IPS-20b (cell line): Measurements from ENCODE around the gene FHOD3.

ENCODE experiments used
- H3K27ac ChIP-seq: one replicate; pipeline ENCODE4 v1.5.1; 2013; ENCODE audit warnings: low read length
- H3K27me3 ChIP-seq: 2 replicates; pipeline ENCODE4 v1.6.1; 2013; ENCODE audit warnings: mild to moderate bottlenecking, low read length, inconsistent platforms; ENCODE audit not compliant: insufficient read depth
- H3K36me3 ChIP-seq: 2 replicates; pipeline ENCODE4 v1.6.1; 2013; ENCODE audit warnings: low read depth, mild to moderate bottlenecking, inconsistent platforms, low read length, moderate library complexity; ENCODE audit not compliant: insufficient read depth
- H3K4me1 ChIP-seq: 2 replicates; pipeline ENCODE4 v1.6.1; 2013; ENCODE audit warnings: mild to moderate bottlenecking, control low read depth, inconsistent platforms, low read length, moderate library complexity; ENCODE audit not compliant: insufficient read depth
- H3K4me3 ChIP-seq: 2 replicates; pipeline ENCODE4 v1.5.1; 2013; ENCODE audit warnings: mild to moderate bottlenecking, low read length, inconsistent platforms
- H3K9ac ChIP-seq: 2 replicates; pipeline ENCODE4 v1.6.1; 2013; ENCODE audit warnings: low read depth, mild to moderate bottlenecking, inconsistent platforms, low read length, moderate library complexity
- H3K9me3 ChIP-seq: 2 replicates; pipeline ENCODE4 v1.6.1; 2013; ENCODE audit warnings: mild to moderate bottlenecking, low read depth, low read length, inconsistent platforms; ENCODE audit not compliant: insufficient read depth

FHOD3 gene

DNA sequence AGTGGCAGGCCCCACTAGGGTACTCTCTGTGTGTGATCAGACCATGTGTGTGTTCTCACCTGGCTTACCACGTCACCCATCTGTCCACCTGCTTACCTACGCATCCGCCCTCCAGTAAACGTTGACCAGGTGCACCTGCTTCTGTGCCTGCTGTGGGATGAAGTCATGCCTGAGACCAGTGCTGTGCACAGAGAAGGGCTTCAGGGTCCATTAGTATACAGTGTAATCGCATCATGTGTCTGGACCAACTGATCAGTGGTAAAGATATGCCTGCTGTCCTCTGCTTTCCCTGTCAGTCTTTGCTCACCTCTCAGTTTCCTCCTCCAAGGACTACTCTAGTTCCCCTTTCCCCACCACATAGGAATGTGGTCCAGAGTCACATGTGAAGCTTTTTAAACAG lies 109.3 kb downstream of the FHOD3 start:
- Histone ChIP-seq H3K4me3 (no peak overlapping the region), H3K36me3 (no peaks in the 10 kb centered on the region), H3K27me3 (no peaks in the 10 kb centered on the region), H3K9ac (no peak overlapping the region), H3K9me3 (no peaks in the 10 kb centered on the region), H3K27ac (no peak overlapping the region), H3K4me1 (no peaks in the 10 kb centered on the region)

DNA sequence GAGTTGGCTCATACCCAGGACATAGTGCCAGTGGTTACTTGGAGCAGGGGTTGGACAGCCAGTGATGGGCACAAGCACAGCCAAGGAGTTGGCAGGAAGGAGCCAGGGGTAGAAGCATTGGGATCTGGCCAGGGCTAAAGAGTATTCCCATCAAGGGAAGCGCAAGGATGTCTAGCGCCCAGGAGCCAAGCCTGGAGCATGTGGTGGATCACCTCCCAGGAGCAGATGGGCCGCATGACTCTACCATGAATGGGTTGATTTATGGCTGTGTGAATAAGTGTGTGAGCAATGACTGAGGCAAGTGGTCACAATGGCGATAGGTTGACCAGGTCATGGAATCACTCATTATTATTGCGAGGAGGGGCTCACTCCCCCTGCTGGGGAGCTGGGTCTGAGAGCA lies 111.1 kb downstream of the FHOD3 start:
- no peaks in the 10 kb centered on the region for H3K27me3 ChIP-seq
- H3K4me1 ChIP-seq = no peaks in the 10 kb centered on the region
- H3K9me3 ChIP-seq = no peaks in the 10 kb centered on the region
- no peak overlapping the region for H3K9ac ChIP-seq
- H3K4me3 ChIP-seq = no peak overlapping the region
- no peaks in the 10 kb centered on the region for H3K36me3 ChIP-seq
- H3K27ac ChIP-seq = no peak overlapping the region

- H3K9me3 ChIP-seq = no peaks in the 10 kb centered on the region
- H3K4me1 ChIP-seq = no peaks in the 10 kb centered on the region
- H3K27me3 ChIP-seq = no peaks in the 10 kb centered on the region
- H3K4me3 ChIP-seq = no peak overlapping the region
- H3K36me3 ChIP-seq = no peaks in the 10 kb centered on the region
- no peak overlapping the region for H3K9ac ChIP-seq
- H3K27ac ChIP-seq = no peak overlapping the region
Observed at GRCh38 chr18:36409779-36410178, 112.3 kb downstream of the FHOD3 start.

DNA sequence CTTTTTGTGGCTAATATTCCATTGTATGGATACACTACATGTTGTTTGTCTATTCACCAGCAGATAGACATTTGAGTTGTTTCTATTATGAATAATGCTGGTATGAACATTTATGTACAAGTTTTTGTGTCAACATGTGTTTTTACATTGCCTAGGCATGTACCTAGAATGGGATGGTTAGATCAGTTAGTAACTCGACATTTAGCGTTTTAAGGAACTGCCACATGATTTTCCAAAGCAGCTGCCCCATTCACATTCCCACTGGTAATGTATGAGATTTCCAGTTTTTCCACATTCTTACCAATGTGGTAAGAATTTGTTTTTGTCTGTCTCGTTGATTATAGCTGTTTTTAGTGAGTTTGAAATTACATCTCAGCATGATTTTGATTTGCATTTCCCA lies 112.8 kb downstream of the FHOD3 start:
- Histone ChIP-seq H3K9ac (no peak overlapping the region), H3K27me3 (no peaks in the 10 kb centered on the region), H3K9me3 (no peaks in the 10 kb centered on the region), H3K27ac (no peak overlapping the region), H3K4me3 (no peak overlapping the region), H3K4me1 (no peaks in the 10 kb centered on the region), H3K36me3 (no peaks in the 10 kb centered on the region)

DNA sequence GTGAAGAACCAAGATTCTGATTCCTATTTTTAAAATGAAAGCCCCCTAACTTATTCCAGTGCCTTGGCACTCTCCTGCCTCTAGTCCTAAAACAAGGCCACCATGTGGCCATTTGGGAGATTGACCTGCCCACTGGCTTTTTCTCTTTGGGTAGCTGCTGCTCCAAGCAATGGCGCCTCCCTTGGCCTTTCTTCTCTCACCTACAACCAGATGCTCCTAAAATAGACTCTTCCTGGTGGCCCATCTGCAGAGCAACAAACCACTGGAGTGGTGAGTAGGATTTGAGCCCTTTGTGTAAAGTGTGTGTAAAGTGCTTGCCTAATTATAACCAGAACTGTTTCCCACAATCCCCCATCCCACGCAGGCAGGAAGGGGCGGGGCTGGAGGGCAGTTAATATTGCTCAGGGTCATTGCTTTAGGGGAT lies 114.2 kb downstream of the FHOD3 start:
- H3K9ac ChIP-seq = no peak overlapping the region
- no peaks in the 10 kb centered on the region for H3K36me3 ChIP-seq
- no peaks in the 10 kb centered on the region for H3K9me3 ChIP-seq
- H3K27ac ChIP-seq = no peak overlapping the region
- no peaks in the 10 kb centered on the region for H3K27me3 ChIP-seq
- no peaks in the 10 kb centered on the region for H3K4me1 ChIP-seq
- no peak overlapping the region for H3K4me3 ChIP-seq

DNA sequence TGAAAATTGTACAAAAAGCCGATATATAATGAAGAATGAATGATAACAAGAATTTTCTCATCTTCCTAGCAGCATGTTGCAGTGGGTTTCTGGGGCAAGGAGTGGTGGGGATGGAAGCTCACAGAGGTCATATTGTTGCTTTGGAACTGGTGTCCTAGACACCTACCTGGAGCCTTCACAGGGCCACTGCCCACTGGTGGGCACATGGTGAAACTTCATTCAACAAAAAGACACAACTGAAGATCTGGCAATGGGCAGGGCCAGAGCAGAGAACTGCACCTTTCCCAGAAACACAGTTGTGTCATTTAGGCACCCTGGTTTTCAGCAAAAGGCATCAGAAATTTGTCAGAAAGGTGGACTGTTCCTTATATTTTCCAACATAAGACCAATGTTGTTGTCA lies 115.3 kb downstream of the FHOD3 start:
- no peaks in the 10 kb centered on the region for H3K36me3 ChIP-seq
- no peaks in the 10 kb centered on the region for H3K9me3 ChIP-seq
- no peak overlapping the region for H3K27ac ChIP-seq
- no peak overlapping the region for H3K4me3 ChIP-seq
- H3K27me3 ChIP-seq = no peaks in the 10 kb centered on the region
- H3K4me1 ChIP-seq = no peaks in the 10 kb centered on the region
- no peak overlapping the region for H3K9ac ChIP-seq

- Histone ChIP-seq H3K9ac (no peak overlapping the region), H3K4me3 (no peak overlapping the region), H3K27ac (no peak overlapping the region)
Observed at GRCh38 chr18:36415171-36415570, 117.7 kb downstream of the FHOD3 start.

GRCh38 chr18:36415625-36416024 lies 118.1 kb downstream of the FHOD3 start:
- no peaks in the 10 kb centered on the region for H3K4me1 ChIP-seq
- no peaks in the 10 kb centered on the region for H3K27me3 ChIP-seq
- no peak overlapping the region for H3K9ac ChIP-seq
- no peak overlapping the region for H3K4me3 ChIP-seq
- H3K36me3 ChIP-seq = no peaks in the 10 kb centered on the region
- no peaks in the 10 kb centered on the region for H3K9me3 ChIP-seq
- H3K27ac ChIP-seq = no peak overlapping the region

More at GRCh38 chr18:36415171-36415570, 117.7 kb downstream of the FHOD3 start:
- Histone ChIP-seq H3K27me3 (no peaks in the 10 kb centered on the region), H3K4me1 (no peaks in the 10 kb centered on the region), H3K36me3 (no peaks in the 10 kb centered on the region), H3K9me3 (no peaks in the 10 kb centered on the region)

- Histone ChIP-seq H3K9me3 (no peaks in the 10 kb centered on the region), H3K9ac (no peak overlapping the region), H3K27me3 (no peaks in the 10 kb centered on the region), H3K4me3 (no peak overlapping the region), H3K4me1 (peaks cover 3% of the 10 kb centered on the region; the same call in 1 of the 2 replicates), H3K27ac (no peak overlapping the region), H3K36me3 (no peaks in the 10 kb centered on the region)
Observed at GRCh38 chr18:36419188-36419899, 121.8 kb downstream of the FHOD3 start.

DNA sequence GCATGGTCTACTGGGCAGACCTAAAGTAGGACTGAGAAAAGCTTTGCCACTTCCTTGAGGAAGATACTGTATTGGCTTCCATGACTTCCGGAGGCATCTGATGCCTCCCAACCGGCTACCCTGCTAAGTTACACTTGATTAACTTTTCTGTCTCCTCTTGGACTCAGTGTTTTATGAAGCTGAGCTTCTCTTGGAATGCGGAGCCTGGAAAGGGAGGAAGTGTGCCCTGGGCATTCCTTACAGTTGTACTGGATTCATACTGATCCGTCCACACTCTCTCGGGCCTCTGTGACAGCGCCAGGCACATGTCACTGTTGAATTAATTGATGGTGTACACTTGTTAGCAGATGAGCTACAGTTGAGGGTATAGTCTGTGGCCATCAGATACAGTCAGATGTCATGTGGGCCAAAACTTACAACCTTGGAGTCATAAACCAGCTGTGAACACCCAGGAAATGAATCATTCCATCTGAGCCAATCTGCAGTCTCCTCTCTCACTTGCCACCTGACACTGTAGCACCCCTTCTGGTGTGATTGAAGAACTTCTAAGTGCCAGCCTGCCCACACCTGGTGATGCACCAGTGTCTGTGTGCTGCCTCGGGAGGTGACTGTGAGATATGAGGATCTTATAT lies 122.5 kb downstream of the FHOD3 start:
- H3K27ac ChIP-seq = no peak overlapping the region
- no peak overlapping the region for H3K4me3 ChIP-seq
- H3K27me3 ChIP-seq = no peaks in the 10 kb centered on the region
- H3K9ac ChIP-seq = no peak overlapping the region
- H3K9me3 ChIP-seq = no peaks in the 10 kb centered on the region
- peaks cover 3% of the 10 kb centered on the region; the same call in 1 of the 2 replicates for H3K4me1 ChIP-seq
- no peaks in the 10 kb centered on the region for H3K36me3 ChIP-seq

GRCh38 chr18:36420826-36421225 lies 123.3 kb downstream of the FHOD3 start:
- Histone ChIP-seq H3K9ac (no peak overlapping the region), H3K4me1 (peaks cover 3% of the 10 kb centered on the region; the same call in 1 of the 2 replicates), H3K27ac (no peak overlapping the region), H3K9me3 (no peaks in the 10 kb centered on the region), H3K4me3 (no peak overlapping the region), H3K27me3 (no peaks in the 10 kb centered on the region), H3K36me3 (no peaks in the 10 kb centered on the region)

GRCh38 chr18:36424741-36425142 lies 127.2 kb downstream of the FHOD3 start:
- Histone ChIP-seq H3K9ac (no peak overlapping the region), H3K27ac (no peak overlapping the region), H3K27me3 (no peaks in the 10 kb centered on the region), H3K9me3 (no peaks in the 10 kb centered on the region), H3K36me3 (no peaks in the 10 kb centered on the region), H3K4me1 (peaks cover 3% of the 10 kb centered on the region; the same call in 1 of the 2 replicates), H3K4me3 (no peak overlapping the region)
